Ovary (tissue), 3 donors: ENCODE results near the gene TENM4.
"Not testable (repeated sequence)": the region's sequence is repeated elsewhere in the genome, so short reads cannot be mapped to it uniquely, and the experiment has no call there.

Experiments
- CTCF ChIP-seq, 3 donors: fragments of 450-650 bp in 2 of 3; fragments of 200-600 bp in 1 of 3; IDR thresholded peaks; one replicate each; pipeline versions ENCODE4 v1.5.1 to v1.8.0; 2016 to 2022; ENCODE audit warnings: antibody characterized with exemption in 3 of 3, mild to moderate bottlenecking in 1 of 3
- EP300 ChIP-seq: sonication (generic); formaldehyde crosslinking; IDR thresholded peaks from one replicate; pipeline ENCODE4 v1.6.1; 2017; ENCODE audit warnings: antibody characterized with exemption
- POLR2A ChIP-seq: fragments of 450-650 bp; IDR thresholded peaks from one replicate; pipeline ENCODE4 v1.6.1; 2017; ENCODE audit warnings: antibody characterized with exemption, mild to moderate bottlenecking, moderate library complexity
- donor health status: DM: no; HTN: no; CAD: no.

DNA sequence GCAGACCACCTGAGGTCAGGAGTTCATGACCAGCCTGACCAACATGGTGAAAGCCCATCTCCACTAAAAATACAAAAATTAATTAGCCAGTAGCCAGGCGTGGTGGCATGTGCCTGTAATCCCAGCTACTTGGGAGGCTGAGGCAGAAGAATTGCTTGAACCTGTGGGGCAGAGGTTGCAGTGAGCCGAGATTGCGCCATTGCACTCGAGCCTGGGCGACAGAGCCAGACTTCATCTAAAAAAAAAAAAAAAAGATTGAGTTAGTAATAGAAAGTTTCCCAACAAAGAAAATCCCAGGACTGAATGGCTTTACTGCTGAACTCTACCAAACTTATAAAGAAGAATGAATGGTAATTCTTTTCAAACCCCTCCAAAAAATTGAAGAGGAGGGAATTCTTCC is 803.3 kb downstream of the TENM4 start:
- not testable (repeated sequence) for TF ChIP-seq CTCF (IDR thresholded peaks at IDR 0.05); POLR2A; EP300
